ENCODE measurements around the gene PNCK.

PNCK gene

GRCh38 chrX:153633607-153634180 lies 39.9 kb downstream of the PNCK start:
- TF ChIP-seq POLR2A (IDR thresholded peaks at IDR 0.05; ENCODE audit: low read length) (no peak), GATA1 (IDR thresholded peaks at IDR 0.05; ENCODE audit: low read depth, low read length) (no peak)
- no peak for DNase-seq

GRCh38 chrX:153633048-153633447 lies 40.6 kb downstream of the PNCK start:
- no peak for TF ChIP-seq GATA1 (IDR thresholded peaks at IDR 0.05; ENCODE audit: low read depth, low read length)
- TF ChIP-seq POLR2A (IDR thresholded peaks at IDR 0.05; ENCODE audit: low read length) = no peak
- DNase-seq = no peak

- TF ChIP-seq POLR2A (IDR thresholded peaks at IDR 0.05; ENCODE audit: low read length) (no peak), GATA1 (IDR thresholded peaks at IDR 0.05; ENCODE audit: low read depth, low read length) (no peak)
- no peak for DNase-seq
Observed at GRCh38 chrX:153632595-153632946, 41.0 kb downstream of the PNCK start.

- TF ChIP-seq GATA1 (IDR thresholded peaks at IDR 0.05; ENCODE audit: low read depth, low read length) = no peak
- TF ChIP-seq POLR2A (IDR thresholded peaks at IDR 0.05; ENCODE audit: low read length) = no peak
- DNase-seq = no peak
Observed at GRCh38 chrX:153631907-153632594, 41.6 kb downstream of the PNCK start.

- no peak for DNase-seq
- no peak for TF ChIP-seq GATA1 (IDR thresholded peaks at IDR 0.05; ENCODE audit: low read depth, low read length)
- TF ChIP-seq POLR2A (IDR thresholded peaks at IDR 0.05; ENCODE audit: low read length) = no peak
Observed at GRCh38 chrX:153631346-153631745, 42.3 kb downstream of the PNCK start.

GRCh38 chrX:153628665-153629064 lies 44.9 kb downstream of the PNCK start:
- DNase-seq = no peak

GRCh38 chrX:153628129-153628528 lies 45.5 kb downstream of the PNCK start:
- TF ChIP-seq GATA1 (IDR thresholded peaks at IDR 0.05; ENCODE audit: low read depth, low read length) = no peak
- no peak for TF ChIP-seq POLR2A (IDR thresholded peaks at IDR 0.05; ENCODE audit: low read length)
- no peak for DNase-seq

More at GRCh38 chrX:153628665-153629064, 44.9 kb downstream of the PNCK start:
- TF ChIP-seq POLR2A (IDR thresholded peaks at IDR 0.05; ENCODE audit: low read length) (no peak), GATA1 (IDR thresholded peaks at IDR 0.05; ENCODE audit: low read depth, low read length) (no peak)

- DNase-seq = no peak
- TF ChIP-seq GATA1 (IDR thresholded peaks at IDR 0.05; ENCODE audit: low read depth, low read length) = no peak
- no peak for TF ChIP-seq POLR2A (IDR thresholded peaks at IDR 0.05; ENCODE audit: low read length)
Observed at GRCh38 chrX:153627675-153628111, 45.9 kb downstream of the PNCK start.

GRCh38 chrX:153626863-153627674 lies 46.5 kb downstream of the PNCK start:
- DNase-seq = no peak
- no peak for TF ChIP-seq GATA1 (IDR thresholded peaks at IDR 0.05; ENCODE audit: low read depth, low read length)
- TF ChIP-seq POLR2A (IDR thresholded peaks at IDR 0.05; ENCODE audit: low read length) = no peak

- TF ChIP-seq POLR2A (IDR thresholded peaks at IDR 0.05; ENCODE audit: low read length) = no peak
- TF ChIP-seq GATA1 (IDR thresholded peaks at IDR 0.05; ENCODE audit: low read depth, low read length) = no peak
- no peak for DNase-seq
Observed at GRCh38 chrX:153626025-153626633, 47.5 kb downstream of the PNCK start.

- no peak for DNase-seq
- TF ChIP-seq GATA1 (IDR thresholded peaks at IDR 0.05; ENCODE audit: low read depth, low read length) (no peak), POLR2A (IDR thresholded peaks at IDR 0.05; ENCODE audit: low read length) (no peak)
Observed at GRCh38 chrX:153625271-153626024, 48.2 kb downstream of the PNCK start.

- DNase-seq = no peak
- TF ChIP-seq POLR2A (IDR thresholded peaks at IDR 0.05; ENCODE audit: low read length) = no peak
- TF ChIP-seq GATA1 (IDR thresholded peaks at IDR 0.05; ENCODE audit: low read depth, low read length) = no peak
Observed at GRCh38 chrX:153624196-153625091, 49.2 kb downstream of the PNCK start.

All from erythroblast (primary cell).